GM12878 (cell line): ENCODE measurements around the gene C1QTNF9B.

ENCODE experiments used
- BCL11A ChIP-seq: IDR thresholded peaks from 2 replicates; pipeline ENCODE4 v1.6.1; 2011; ENCODE audit warnings: low read depth, low read length
- POLR2A ChIP-seq: IDR thresholded peaks from 2 replicates; pipeline ENCODE4 v1.6.1; 2011; ENCODE audit warnings: low read depth, mild to moderate bottlenecking, low read length
- SIN3A ChIP-seq: IDR thresholded peaks from 2 replicates; pipeline ENCODE4 v1.6.1; 2012; ENCODE audit warnings: low read depth, low read length, improper control_type of control experiment
- TF ChIP-seq, protein P1 (sequence below), 3 experiments: IDR thresholded peaks in 2 of 3; conservative IDR thresholded peaks in 1 of 3; 2 replicates each; pipeline ENCODE4 v1.5.1; 2011; ENCODE audit warnings: low read depth in 3 of 3, low read length in 3 of 3, mild to moderate bottlenecking in 3 of 3, control low read depth in 2 of 3, moderate library complexity in 2 of 3, inconsistent platforms in 1 of 3, mixed read lengths in 1 of 3; ENCODE audit not compliant: control insufficient read depth in 2 of 3, insufficient read depth in 1 of 3; ENCODE audit errors: extremely low read depth in 1 of 3

DNA sequence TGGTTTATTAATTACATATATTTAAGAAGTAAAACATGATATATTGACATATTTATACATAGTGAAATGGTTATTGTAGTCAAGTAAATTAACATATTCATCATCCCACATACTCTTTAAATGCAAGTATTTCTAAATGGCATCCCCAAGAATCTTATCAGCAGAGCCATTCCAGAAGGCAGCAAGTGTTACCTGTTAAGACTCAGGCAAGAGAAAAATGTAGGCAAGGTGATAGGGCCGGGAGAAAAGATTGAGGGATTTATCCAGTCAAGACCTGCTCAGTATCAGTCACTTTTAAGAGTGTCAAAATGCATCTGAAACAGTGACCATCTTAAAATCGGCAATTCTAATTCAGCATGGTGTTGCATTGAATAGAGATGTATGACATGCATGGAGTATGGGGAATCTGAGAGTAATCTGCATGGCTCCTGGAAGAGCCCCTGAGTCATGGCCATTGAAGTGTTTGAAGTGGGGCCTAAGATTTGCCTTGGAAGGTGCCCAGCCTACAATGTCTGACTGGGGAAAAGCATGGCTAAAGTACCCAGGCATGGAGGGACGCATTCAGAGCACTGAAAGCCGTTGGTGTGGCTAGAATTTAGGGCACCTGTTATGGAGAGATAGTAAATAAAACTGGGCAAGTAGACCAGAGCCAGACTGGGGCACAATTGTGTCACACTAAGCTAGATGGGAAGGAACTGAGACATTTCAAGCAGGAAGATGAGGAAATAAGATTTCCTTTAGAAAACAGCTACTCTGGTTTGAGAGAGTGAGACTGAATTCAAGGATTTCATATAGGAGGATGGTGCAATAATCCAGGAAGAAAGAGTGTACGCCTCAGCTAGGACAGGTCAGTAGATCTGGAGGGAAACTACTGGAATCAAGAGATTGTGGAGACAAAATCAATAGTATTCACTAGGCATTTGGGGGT is 25.0 kb upstream of the C1QTNF9B start:
- TF ChIP-seq SIN3A = no peak
- no peak for TF ChIP-seq BCL11A
- no peak for TF ChIP-seq POLR2A
- TF ChIP-seq, protein P1, sequence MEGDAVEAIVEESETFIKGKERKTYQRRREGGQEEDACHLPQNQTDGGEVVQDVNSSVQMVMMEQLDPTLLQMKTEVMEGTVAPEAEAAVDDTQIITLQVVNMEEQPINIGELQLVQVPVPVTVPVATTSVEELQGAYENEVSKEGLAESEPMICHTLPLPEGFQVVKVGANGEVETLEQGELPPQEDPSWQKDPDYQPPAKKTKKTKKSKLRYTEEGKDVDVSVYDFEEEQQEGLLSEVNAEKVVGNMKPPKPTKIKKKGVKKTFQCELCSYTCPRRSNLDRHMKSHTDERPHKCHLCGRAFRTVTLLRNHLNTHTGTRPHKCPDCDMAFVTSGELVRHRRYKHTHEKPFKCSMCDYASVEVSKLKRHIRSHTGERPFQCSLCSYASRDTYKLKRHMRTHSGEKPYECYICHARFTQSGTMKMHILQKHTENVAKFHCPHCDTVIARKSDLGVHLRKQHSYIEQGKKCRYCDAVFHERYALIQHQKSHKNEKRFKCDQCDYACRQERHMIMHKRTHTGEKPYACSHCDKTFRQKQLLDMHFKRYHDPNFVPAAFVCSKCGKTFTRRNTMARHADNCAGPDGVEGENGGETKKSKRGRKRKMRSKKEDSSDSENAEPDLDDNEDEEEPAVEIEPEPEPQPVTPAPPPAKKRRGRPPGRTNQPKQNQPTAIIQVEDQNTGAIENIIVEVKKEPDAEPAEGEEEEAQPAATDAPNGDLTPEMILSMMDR (IDR thresholded peaks at IDR 0.05 in 2 of 3, conservative IDR thresholded peaks at IDR 0.05 in 1 of 3; ENCODE audit: control insufficient read depth in 2 of 3, extremely low read depth in 1 of 3, insufficient read depth in 1 of 3, low read depth in 3 of 3, low read length in 3 of 3) = no peak
